PC-3 (cell line): ENCODE results near the gene ATN1. TPM values are rescaled to one million over a fixed set of nuclear protein-coding genes. Genes with fewer than 3 reads are reported as not detected.

Experiments used
- ATAC-seq: fragments of 200-7000 bp; cut with Tn5 transposase; 2 replicates; pipeline ENCODE4 v1.9.1; 2020; ENCODE audit warnings: mild to moderate bottlenecking, moderate library complexity
- BruUV-seq: library from RNA; stranded (reverse); fragments of 400-500 nt; replicated peaks from 2 replicates; lab custom pipeline; 2021; lab: Mats Ljungman, UMichigan
- CTCF ChIA-PET: fragments of 300-600 bp; sonication (Branson Sonifier 250); formaldehyde crosslinking; loops from one replicate; lab custom pipeline; 2022; ENCODE audit warnings: antibody characterized with exemption; lab: Charles Lee
- POLR2A ChIA-PET: fragments of 300-600 bp; sonication (Branson Sonifier 250); formaldehyde crosslinking; loops from one replicate; lab custom pipeline; 2022; ENCODE audit warnings: antibody characterized with exemption; ENCODE audit not compliant: unreplicated experiment; lab: Charles Lee
- DNase-seq: peaks from one replicate; pipeline ENCODE4 v3.0.0-alpha.2; 2015
- H2AFZ ChIP-seq: fragments of 300-600 bp; sonication (generic); 2 replicates; pipeline ENCODE4 v1.6.0; 2016; ENCODE audit warnings: antibody characterized with exemption, low read length
- H3F3A ChIP-seq: fragments of 300-600 bp; sonication (generic); one replicate; pipeline ENCODE4 v1.6.0; 2017; ENCODE audit warnings: antibody characterized with exemption, low read length, control low read depth, mild to moderate bottlenecking; ENCODE audit not compliant: unreplicated experiment
- H3K27ac ChIP-seq: fragments of 300-600 bp; sonication (generic); 2 replicates; pipeline ENCODE4 v1.5.1; 2016; ENCODE audit warnings: mild to moderate bottlenecking, low read length
- H3K27me3 ChIP-seq: fragments of 300-600 bp; sonication (generic); 2 replicates; pipeline ENCODE4 v1.6.1; 2016; ENCODE audit warnings: low read length, mixed read lengths
- H3K36me3 ChIP-seq: fragments of 300-600 bp; sonication (generic); 2 replicates; pipeline ENCODE4 v1.6.1; 2016; ENCODE audit warnings: low read depth, mixed run types, low read length, mixed read lengths
- H3K4me1 ChIP-seq: fragments of 300-600 bp; sonication (generic); 2 replicates; pipeline ENCODE4 v1.5.1; 2016; ENCODE audit warnings: low read length; ENCODE audit not compliant: insufficient read depth
- H3K4me2 ChIP-seq: fragments of 300-600 bp; sonication (generic); 2 replicates; pipeline ENCODE4 v1.6.0; 2016; ENCODE audit warnings: low read length
- H3K4me3 ChIP-seq: fragments of 300-600 bp; sonication (generic); 2 replicates; pipeline ENCODE4 v1.5.1; 2016; ENCODE audit warnings: mild to moderate bottlenecking, low read length, mixed read lengths
- H3K79me2 ChIP-seq: fragments of 300-600 bp; sonication (generic); 2 replicates; pipeline ENCODE4 v1.6.1; 2017; ENCODE audit warnings: low read length, mixed read lengths
- H3K9ac ChIP-seq: fragments of 300-600 bp; sonication (generic); 2 replicates; pipeline ENCODE4 v1.6.0; 2016; ENCODE audit warnings: mild to moderate bottlenecking, low read length
- H3K9me2 ChIP-seq: fragments of 300-600 bp; sonication (generic); replicated peaks from 2 replicates; pipeline ENCODE4 v1.6.1; 2016; ENCODE audit warnings: mixed run types, low read length, mixed read lengths
- H3K9me3 ChIP-seq: fragments of 300-600 bp; sonication (generic); 2 replicates; pipeline ENCODE4 v1.6.1; 2016; ENCODE audit warnings: low read length, mixed read lengths
- H4K20me1 ChIP-seq: fragments of 300-600 bp; sonication (generic); 2 replicates; pipeline ENCODE4 v1.6.1; 2016; ENCODE audit warnings: low read length, mixed read lengths
- CTCF ChIP-seq: fragments of 300-600 bp; sonication (generic); conservative IDR thresholded peaks from 2 replicates; pipeline ENCODE4 v1.5.1; 2017; ENCODE audit warnings: antibody characterized with exemption, low read depth, mild to moderate bottlenecking, low read length
- EZH2 ChIP-seq: fragments of 300-600 bp; sonication (generic); IDR thresholded peaks from one replicate; pipeline ENCODE4 v1.6.1; 2017; ENCODE audit warnings: antibody characterized with exemption, mild to moderate bottlenecking, low read length; ENCODE audit not compliant: unreplicated experiment
- EZH2phosphoT487 ChIP-seq: fragments of 300-600 bp; sonication (generic); IDR thresholded peaks from 2 replicates; pipeline ENCODE4 v1.6.1; 2018; ENCODE audit warnings: mild to moderate bottlenecking, antibody characterized with exemption, low read length, borderline replicate concordance
- intact Hi-C: fragments of 100-400 bp; cut with micrococcal nuclease; formaldehyde crosslinking; loops from 2 replicates; pipeline ENCODE4 v1.9.0; 2023
- total RNA-seq: library from RNA; depleted of rRNA; stranded (reverse); fragments of >200 nt; gene quantifications from 2 replicates; pipeline ENCODE4 v1.2.3, GENCODE V29; 2014

ATN1 gene
- total RNA-seq, 1 experiment from 2014 or later, result 11.6 TPM

DNA sequence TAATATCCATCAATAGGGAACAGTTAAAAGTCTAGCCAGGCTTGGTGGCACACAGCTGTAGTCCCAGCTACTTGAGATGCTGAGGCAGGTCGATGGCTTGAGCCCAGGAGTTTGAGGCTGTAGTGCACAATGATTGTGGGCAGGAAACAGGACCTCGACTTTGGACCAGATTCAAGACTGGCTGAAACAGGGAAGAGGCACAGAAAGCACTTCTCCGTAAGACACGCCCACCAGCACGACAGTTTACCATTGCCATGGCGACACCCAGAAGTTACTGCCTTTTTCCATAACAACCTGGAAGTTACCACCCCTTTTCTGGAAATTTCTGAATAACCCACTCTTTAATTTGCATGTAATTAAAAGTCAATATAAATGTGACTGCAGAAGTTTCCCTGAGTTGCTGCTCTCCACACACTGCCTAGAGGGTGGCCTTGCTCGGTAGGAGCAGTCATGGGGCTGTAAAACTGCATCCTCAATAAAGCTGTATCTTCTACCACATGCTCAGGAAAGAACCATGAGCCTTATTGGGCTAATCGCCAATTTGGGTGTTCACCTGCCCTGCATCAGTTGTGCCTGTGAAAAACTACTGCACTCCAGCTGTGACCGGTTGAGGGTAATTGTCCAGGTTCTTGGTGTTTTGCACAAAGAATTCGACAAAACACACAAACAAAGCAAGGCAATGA, 27.8 kb upstream of the ATN1 start:
- no peaks in the 10 kb centered on the region for H4K20me1 ChIP-seq
- intact Hi-C loops, result no loop called here
- no peaks in the 10 kb centered on the region for H3F3A ChIP-seq
- ATAC-seq (no peak), DNase-seq (no peak)
- H3K79me2 ChIP-seq, result no peaks in the 10 kb centered on the region
- no peaks in the 10 kb centered on the region for H3K9me3 ChIP-seq
- no peaks in the 10 kb centered on the region for H3K9me2 ChIP-seq
- H3K4me3 ChIP-seq, result no peak overlapping the region
- H3K9ac ChIP-seq, result no peak overlapping the region
- H2AFZ ChIP-seq, result no peak overlapping the region
- H3K4me1 ChIP-seq, result peaks cover 16% of the 10 kb centered on the region
- no peak overlapping the region for H3K27ac ChIP-seq
- H3K27me3 ChIP-seq, result no peaks in the 10 kb centered on the region
- TF ChIP-seq EZH2phosphoT487 (no peak), CTCF (no peak), EZH2 (no peak)
- H3K4me2 ChIP-seq, result no peak overlapping the region
- CTCF ChIA-PET, result no interaction called here
- H3K36me3 ChIP-seq, result no peaks in the 10 kb centered on the region
- POLR2A ChIA-PET, result no interaction called here
- no TSS peak for BruUV-seq

- ChIA-PET CTCF (no interaction called here), POLR2A (no interaction called here)
These were observed 25.3 kb upstream of the ATN1 start for GRCh38 chr12:6902448-6902847.

More at GRCh38 chr12:6902448-6902847, 25.3 kb upstream of the ATN1 start:
- Histone ChIP-seq H3K9me3 (no peaks in the 10 kb centered on the region), H3K9me2 (no peaks in the 10 kb centered on the region), H2AFZ (no peak overlapping the region), H3K79me2 (no peaks in the 10 kb centered on the region), H3K27me3 (no peaks in the 10 kb centered on the region), H3K4me3 (no peak overlapping the region), H3K4me2 (no peak overlapping the region), H3F3A (no peaks in the 10 kb centered on the region), H4K20me1 (no peaks in the 10 kb centered on the region), H3K36me3 (no peaks in the 10 kb centered on the region), H3K27ac (no peak overlapping the region), H3K9ac (no peak overlapping the region), H3K4me1 (peaks cover 16% of the 10 kb centered on the region)
- TF ChIP-seq EZH2phosphoT487 (no peak), CTCF (no peak), EZH2 (no peak)
- ATAC-seq (no peak), DNase-seq (no peak)
- intact Hi-C loops, result no loop called here
- BruUV-seq, result no TSS peak
